ENCODE measurements around the gene KCTD12. TPM values are rescaled to one million over a fixed set of nuclear protein-coding genes. Genes with fewer than 3 reads are reported as not detected.

Gene KCTD12
- total and polyA plus RNA-seq, 2 of the 13 experiments (the other 11 are each of a cell fraction or from before 2014, with no cell fraction given) = not detected

DNA sequence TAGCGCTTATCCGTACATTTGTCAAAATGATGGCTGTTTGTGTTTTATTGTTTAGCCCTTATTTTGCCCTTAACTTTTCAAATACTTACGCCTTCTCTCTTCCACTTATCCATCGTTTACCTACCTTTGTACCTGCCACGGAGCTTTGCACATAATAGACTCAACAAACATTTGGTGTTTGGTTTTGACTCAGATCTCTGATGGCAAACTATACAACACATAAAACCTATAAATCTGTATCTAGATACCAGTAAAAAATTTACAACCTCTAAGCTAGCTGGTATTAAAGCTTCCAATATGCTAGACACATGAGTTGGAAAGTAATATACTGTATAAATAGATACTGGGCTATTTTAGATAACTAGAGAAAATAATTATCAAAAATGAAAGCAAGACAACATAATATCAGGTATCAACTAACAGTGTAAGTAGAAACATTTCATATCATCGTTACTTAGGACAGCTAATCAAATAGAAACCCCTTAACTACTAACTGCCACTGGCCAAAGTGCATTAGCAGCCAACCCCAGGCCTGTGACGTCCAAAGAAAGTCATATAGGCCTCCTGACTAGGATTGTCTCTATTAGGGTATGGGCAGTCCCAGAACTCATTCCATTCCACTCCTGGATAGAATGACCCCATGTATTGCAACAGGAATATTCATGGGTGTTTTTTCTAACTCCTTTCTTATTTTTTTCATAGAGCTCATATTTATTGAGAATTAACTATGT is 53.8 kb downstream of the KCTD12 start:
- Histone ChIP-seq H3K9ac (ENCODE audit: insufficient read depth, low read depth, low read length) (no peak overlapping the region), H3K4me3 (replicated peaks in 1 of 3; ENCODE audit: insufficient read depth in 1 of 3, low read depth in 2 of 3, low read length in 3 of 3) (no peak overlapping the region), H3K79me2 (ENCODE audit: insufficient read depth, low read length) (no peaks in the 10 kb centered on the region), H3K36me3 (replicated peaks in 1 of 2; ENCODE audit: control insufficient read depth in 1 of 2, insufficient read depth in 2 of 2, low read length in 2 of 2) (no peaks in the 10 kb centered on the region), H3K27me3 (ENCODE audit: control insufficient read depth in 1 of 2, insufficient read depth in 2 of 2, low read length in 2 of 2) (peaks cover 1 to 22% of the 10 kb centered on the region in 2 experiments; a peak in 4 of 5 replicates), H3K9me3 (ENCODE audit: low read length) (no peaks in the 10 kb centered on the region), H3K27ac (ENCODE audit: extremely low read length, insufficient read depth, low read length) (no peak overlapping the region), H3K4me1 (ENCODE audit: insufficient read depth, low read length) (no peaks in the 10 kb centered on the region), H4K20me1 (ENCODE audit: insufficient read depth, low read length) (no peaks in the 10 kb centered on the region), H3K4me2 (ENCODE audit: low read depth, low read length) (no peak overlapping the region), H2AFZ (ENCODE audit: low read length) (no peak overlapping the region)
- ChIA-PET POLR2A (no interaction called here), CTCF (ENCODE audit: low intra/inter-chr PET ratio, low total read pairs) (no interaction called here)
- FAIRE-seq (no peak), ATAC-seq (no peak), DNase-seq (ENCODE audit: low spot score) (no peak)
- BruUV-seq (replicated peaks) = no TSS peak
- no peak for TF ChIP-seq ZBTB21 (CRISPR knock-in tag; IDR thresholded peaks at IDR 0.05)
- TF ChIP-seq ATF7-NPFF (CRISPR knock-in tag; IDR thresholded peaks at IDR 0.05; ENCODE audit: low read depth) = no peak
- TF ChIP-seq MTA1 (CRISPR knock-in tag; IDR thresholded peaks at IDR 0.05; ENCODE audit: borderline replicate concordance) = no peak
- TF ChIP-seq LRRFIP1 (CRISPR knock-in tag; conservative IDR thresholded peaks at IDR 0.05) = no peak
- no peak for TF ChIP-seq ZNF773 (CRISPR knock-in tag; IDR thresholded peaks at IDR 0.05; ENCODE audit: borderline replicate concordance)
- TF ChIP-seq ZHX2 (IDR thresholded peaks at IDR 0.05; ENCODE audit: low read depth) = no peak
- TF ChIP-seq ZHX2 (CRISPR knock-in tag; IDR thresholded peaks at IDR 0.05; ENCODE audit: borderline replicate concordance) = no peak
- TF ChIP-seq PRPF4 (IDR thresholded peaks at IDR 0.05; ENCODE audit: low read depth, low read length, poor library complexity, severe bottlenecking) = no peak
- in situ Hi-C loops (cut with HindIII; ENCODE audit: extremely low pct_ligation_motif_present, low pct_unique_long_range_greater_than_20kb) = no loop called here
- 13% methylated on average over 7 of the region's 7 CpGs for WGBS (ENCODE audit: low lambda C conversion rate)
- intact Hi-C loops (cut with micrococcal nuclease; ENCODE audit: unreplicated experiment) = no loop called here
